ENCODE results near the gene TLR10. TPM values are rescaled to one million over a fixed set of nuclear protein-coding genes. Genes with fewer than 3 reads are reported as not detected.

The TLR10 gene
- polyA plus RNA-seq, 2 of the 4 experiments (the other 2 are of a cell fraction), result 0.14 TPM; not detected in 1

DNA sequence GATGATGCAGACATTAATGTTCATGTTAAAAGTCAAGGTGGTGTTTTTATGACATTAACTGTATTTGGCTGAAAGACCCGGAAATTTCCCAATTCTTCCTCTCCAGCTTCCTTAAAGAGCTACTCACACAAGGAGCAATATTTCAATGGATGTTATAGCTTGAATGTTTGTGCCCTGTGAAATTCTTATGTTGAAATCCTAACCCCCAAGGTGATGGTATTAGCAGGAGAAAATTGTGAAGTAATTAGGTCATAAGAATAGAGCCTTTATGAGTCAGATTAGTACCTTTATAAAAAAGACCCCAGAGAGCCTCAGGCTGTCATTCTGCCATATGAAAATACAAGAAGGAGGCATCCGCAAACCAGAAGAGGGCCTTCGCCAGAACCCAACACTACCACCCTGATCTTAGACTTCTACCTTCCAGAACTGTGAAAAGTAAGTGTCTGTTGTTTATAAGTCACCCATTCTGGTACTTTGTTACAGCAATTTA lies 18.2 kb upstream of the TLR10 start:
- Histone ChIP-seq H3K4me1 (peaks cover 7% of the 10 kb centered on the region; the same call in 1 of the 3 replicates), H3K27ac (no peak overlapping the region), H3K4me2 (no peak overlapping the region), H3K4me3 (no peak overlapping the region), H3K9me3 (0 out of 3 replicates have a peak, but pooled peaks cover 6% of the 10 kb centered on the region)
- FAIRE-seq (no peak), DNase-seq (ENCODE audit: low read depth in 1 of 2, low spot score in 1 of 2) (no peak), ATAC-seq (no peak)
- TF ChIP-seq, protein P1, sequence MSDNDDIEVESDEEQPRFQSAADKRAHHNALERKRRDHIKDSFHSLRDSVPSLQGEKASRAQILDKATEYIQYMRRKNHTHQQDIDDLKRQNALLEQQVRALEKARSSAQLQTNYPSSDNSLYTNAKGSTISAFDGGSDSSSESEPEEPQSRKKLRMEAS (IDR thresholded peaks at IDR 0.05), result no peak
- no peak for TF ChIP-seq HOXA7 (CRISPR knock-in tag; IDR thresholded peaks at IDR 0.05)
- TF ChIP-seq NR3C1 (IDR thresholded peaks at IDR 0.05), result no peak
- TF ChIP-seq NPAS2 (CRISPR knock-in tag; IDR thresholded peaks at IDR 0.05; ENCODE audit: borderline replicate concordance), result no peak
- TF ChIP-seq HOXB5 (CRISPR knock-in tag; IDR thresholded peaks at IDR 0.05), result no peak
- TF ChIP-seq, protein P2, sequence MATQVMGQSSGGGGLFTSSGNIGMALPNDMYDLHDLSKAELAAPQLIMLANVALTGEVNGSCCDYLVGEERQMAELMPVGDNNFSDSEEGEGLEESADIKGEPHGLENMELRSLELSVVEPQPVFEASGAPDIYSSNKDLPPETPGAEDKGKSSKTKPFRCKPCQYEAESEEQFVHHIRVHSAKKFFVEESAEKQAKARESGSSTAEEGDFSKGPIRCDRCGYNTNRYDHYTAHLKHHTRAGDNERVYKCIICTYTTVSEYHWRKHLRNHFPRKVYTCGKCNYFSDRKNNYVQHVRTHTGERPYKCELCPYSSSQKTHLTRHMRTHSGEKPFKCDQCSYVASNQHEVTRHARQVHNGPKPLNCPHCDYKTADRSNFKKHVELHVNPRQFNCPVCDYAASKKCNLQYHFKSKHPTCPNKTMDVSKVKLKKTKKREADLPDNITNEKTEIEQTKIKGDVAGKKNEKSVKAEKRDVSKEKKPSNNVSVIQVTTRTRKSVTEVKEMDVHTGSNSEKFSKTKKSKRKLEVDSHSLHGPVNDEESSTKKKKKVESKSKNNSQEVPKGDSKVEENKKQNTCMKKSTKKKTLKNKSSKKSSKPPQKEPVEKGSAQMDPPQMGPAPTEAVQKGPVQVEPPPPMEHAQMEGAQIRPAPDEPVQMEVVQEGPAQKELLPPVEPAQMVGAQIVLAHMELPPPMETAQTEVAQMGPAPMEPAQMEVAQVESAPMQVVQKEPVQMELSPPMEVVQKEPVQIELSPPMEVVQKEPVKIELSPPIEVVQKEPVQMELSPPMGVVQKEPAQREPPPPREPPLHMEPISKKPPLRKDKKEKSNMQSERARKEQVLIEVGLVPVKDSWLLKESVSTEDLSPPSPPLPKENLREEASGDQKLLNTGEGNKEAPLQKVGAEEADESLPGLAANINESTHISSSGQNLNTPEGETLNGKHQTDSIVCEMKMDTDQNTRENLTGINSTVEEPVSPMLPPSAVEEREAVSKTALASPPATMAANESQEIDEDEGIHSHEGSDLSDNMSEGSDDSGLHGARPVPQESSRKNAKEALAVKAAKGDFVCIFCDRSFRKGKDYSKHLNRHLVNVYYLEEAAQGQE (IDR thresholded peaks at IDR 0.05), result no peak
- TF ChIP-seq POLR2A (IDR thresholded peaks at IDR 0.05; ENCODE audit: low read length), result no peak
- no peak for TF ChIP-seq KDM1A (IDR thresholded peaks at IDR 0.05; ENCODE audit: low read depth)
- TF ChIP-seq RCOR1 (IDR thresholded peaks at IDR 0.05; ENCODE audit: low read depth, low read length), result no peak
- TF ChIP-seq CHD2 (IDR thresholded peaks at IDR 0.05; ENCODE audit: low read length, partially characterized antibody), result no peak
- TF ChIP-seq, protein P3, sequence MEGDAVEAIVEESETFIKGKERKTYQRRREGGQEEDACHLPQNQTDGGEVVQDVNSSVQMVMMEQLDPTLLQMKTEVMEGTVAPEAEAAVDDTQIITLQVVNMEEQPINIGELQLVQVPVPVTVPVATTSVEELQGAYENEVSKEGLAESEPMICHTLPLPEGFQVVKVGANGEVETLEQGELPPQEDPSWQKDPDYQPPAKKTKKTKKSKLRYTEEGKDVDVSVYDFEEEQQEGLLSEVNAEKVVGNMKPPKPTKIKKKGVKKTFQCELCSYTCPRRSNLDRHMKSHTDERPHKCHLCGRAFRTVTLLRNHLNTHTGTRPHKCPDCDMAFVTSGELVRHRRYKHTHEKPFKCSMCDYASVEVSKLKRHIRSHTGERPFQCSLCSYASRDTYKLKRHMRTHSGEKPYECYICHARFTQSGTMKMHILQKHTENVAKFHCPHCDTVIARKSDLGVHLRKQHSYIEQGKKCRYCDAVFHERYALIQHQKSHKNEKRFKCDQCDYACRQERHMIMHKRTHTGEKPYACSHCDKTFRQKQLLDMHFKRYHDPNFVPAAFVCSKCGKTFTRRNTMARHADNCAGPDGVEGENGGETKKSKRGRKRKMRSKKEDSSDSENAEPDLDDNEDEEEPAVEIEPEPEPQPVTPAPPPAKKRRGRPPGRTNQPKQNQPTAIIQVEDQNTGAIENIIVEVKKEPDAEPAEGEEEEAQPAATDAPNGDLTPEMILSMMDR (IDR thresholded peaks at IDR 0.05), result no peak
- no peak for TF ChIP-seq ZFP36 (IDR thresholded peaks at IDR 0.05; ENCODE audit: borderline replicate concordance, partially characterized antibody)
- no peak for TF ChIP-seq JUN (IDR thresholded peaks at IDR 0.05)
- TF ChIP-seq BHLHE40 (IDR thresholded peaks at IDR 0.05; ENCODE audit: low read depth, low read length), result no peak
- no peak for TF ChIP-seq CEBPB (IDR thresholded peaks at IDR 0.05)
- no peak for TF ChIP-seq NFE2L2 (conservative IDR thresholded peaks at IDR 0.05; ENCODE audit: low read length)
- TF ChIP-seq, protein P4, sequence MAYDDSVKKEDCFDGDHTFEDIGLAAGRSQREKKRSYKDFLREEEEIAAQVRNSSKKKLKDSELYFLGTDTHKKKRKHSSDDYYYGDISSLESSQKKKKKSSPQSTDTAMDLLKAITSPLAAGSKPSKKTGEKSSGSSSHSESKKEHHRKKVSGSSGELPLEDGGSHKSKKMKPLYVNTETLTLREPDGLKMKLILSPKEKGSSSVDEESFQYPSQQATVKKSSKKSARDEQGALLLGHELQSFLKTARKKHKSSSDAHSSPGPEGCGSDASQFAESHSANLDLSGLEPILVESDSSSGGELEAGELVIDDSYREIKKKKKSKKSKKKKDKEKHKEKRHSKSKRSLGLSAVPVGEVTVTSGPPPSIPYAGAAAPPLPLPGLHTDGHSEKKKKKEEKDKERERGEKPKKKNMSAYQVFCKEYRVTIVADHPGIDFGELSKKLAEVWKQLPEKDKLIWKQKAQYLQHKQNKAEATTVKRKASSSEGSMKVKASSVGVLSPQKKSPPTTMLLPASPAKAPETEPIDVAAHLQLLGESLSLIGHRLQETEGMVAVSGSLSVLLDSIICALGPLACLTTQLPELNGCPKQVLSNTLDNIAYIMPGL (CRISPR knock-in tag; IDR thresholded peaks at IDR 0.05; ENCODE audit: borderline replicate concordance), result no peak
- no peak for TF ChIP-seq HDAC2 (IDR thresholded peaks at IDR 0.05)
- no peak for TF ChIP-seq KDM5A (IDR thresholded peaks at IDR 0.05)
- no peak for TF ChIP-seq FOXS1 (CRISPR knock-in tag; IDR thresholded peaks at IDR 0.05)
- ChIA-PET POLR2A (no interaction called here), CTCF (interaction anchor here (1.3 to 8.8 kb wide), 2 partner anchors 17 to 41 kb away, joined by 3 to 60 read pairs; no protein-coding TSS in a partner anchor)
- WGBS (ENCODE audit: missing lambda C conversion rate), result 94% methylated on average over 3 of the region's 3 CpGs

DNA sequence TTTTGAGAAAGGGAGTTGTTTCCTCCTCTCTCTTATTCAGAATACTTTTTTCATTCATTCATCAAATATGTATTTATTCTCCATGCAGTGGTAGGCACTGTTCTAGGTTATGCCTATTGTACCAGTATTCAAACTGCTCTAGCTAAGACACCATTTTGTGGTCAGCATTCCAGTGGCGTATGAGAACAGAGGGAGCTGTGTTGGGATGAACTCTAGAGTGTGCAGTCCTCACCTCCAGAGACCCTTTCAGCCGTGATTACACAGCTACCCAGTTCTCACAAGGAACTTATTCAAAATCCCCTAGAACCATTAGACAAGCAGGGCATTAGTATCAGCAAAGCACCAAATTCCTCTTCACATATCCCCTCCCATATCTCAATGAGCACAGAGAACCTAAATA lies 17.6 kb upstream of the TLR10 start:
- Histone ChIP-seq H3K4me3 (no peak overlapping the region), H3K9me3 (0 out of 3 replicates have a peak, but pooled peaks cover 6% of the 10 kb centered on the region), H3K4me2 (no peak overlapping the region), H3K27ac (no peak overlapping the region), H3K4me1 (peaks cover 7% of the 10 kb centered on the region; the same call in 1 of the 3 replicates)
- no peak for FAIRE-seq
- ATAC-seq, result no peak
- POLR2A ChIA-PET, result no interaction called here
- 95% methylated on average over 2 of the region's 2 CpGs for WGBS (ENCODE audit: missing lambda C conversion rate)
- no peak for DNase-seq (ENCODE audit: low read depth in 1 of 2, low spot score in 1 of 2)
- CTCF ChIA-PET, result interaction anchor here (1.3 to 8.8 kb wide), 2 partner anchors 16 to 41 kb away, joined by 3 to 60 read pairs; no protein-coding TSS in a partner anchor
- TF ChIP-seq CHD2 (IDR thresholded peaks at IDR 0.05; ENCODE audit: low read length, partially characterized antibody) (no peak), EHF (CRISPR knock-in tag; IDR thresholded peaks at IDR 0.05) (no peak), ZC3H11A (IDR thresholded peaks at IDR 0.05) (no peak), POLR2A (IDR thresholded peaks at IDR 0.05; ENCODE audit: low read length) (no peak), NR3C1 (IDR thresholded peaks at IDR 0.05) (no peak), ESRRA (IDR thresholded peaks at IDR 0.05; ENCODE audit: borderline replicate concordance, low read length) (no peak), RAD21 (conservative IDR thresholded peaks at IDR 0.05 in 1 of 2, IDR thresholded peaks at IDR 0.05 in 1 of 2) (no peak), ZNF302 (CRISPR knock-in tag; IDR thresholded peaks at IDR 0.05) (no peak), SREBF2 (IDR thresholded peaks at IDR 0.05) (no peak), HDAC2 (IDR thresholded peaks at IDR 0.05) (no peak), CEBPB (IDR thresholded peaks at IDR 0.05) (no peak), MYC (IDR thresholded peaks at IDR 0.05; ENCODE audit: borderline replicate concordance, low read length) (no peak)
- TF ChIP-seq, protein P5, sequence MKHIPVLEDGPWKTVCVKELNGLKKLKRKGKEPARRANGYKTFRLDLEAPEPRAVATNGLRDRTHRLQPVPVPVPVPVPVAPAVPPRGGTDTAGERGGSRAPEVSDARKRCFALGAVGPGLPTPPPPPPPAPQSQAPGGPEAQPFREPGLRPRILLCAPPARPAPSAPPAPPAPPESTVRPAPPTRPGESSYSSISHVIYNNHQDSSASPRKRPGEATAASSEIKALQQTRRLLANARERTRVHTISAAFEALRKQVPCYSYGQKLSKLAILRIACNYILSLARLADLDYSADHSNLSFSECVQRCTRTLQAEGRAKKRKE (CRISPR knock-in tag; IDR thresholded peaks at IDR 0.05; ENCODE audit: low read depth), result no peak
- TF ChIP-seq, protein P6, sequence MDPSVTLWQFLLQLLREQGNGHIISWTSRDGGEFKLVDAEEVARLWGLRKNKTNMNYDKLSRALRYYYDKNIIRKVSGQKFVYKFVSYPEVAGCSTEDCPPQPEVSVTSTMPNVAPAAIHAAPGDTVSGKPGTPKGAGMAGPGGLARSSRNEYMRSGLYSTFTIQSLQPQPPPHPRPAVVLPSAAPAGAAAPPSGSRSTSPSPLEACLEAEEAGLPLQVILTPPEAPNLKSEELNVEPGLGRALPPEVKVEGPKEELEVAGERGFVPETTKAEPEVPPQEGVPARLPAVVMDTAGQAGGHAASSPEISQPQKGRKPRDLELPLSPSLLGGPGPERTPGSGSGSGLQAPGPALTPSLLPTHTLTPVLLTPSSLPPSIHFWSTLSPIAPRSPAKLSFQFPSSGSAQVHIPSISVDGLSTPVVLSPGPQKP (IDR thresholded peaks at IDR 0.05; ENCODE audit: low read depth, low read length), result no peak

All from A549 (cell line).